ENCODE measurements around the gene LRCH3.

LRCH3 gene

GRCh38 chr3:197833930-197834715 is 43.1 kb downstream of the LRCH3 start:
- no peak for TF ChIP-seq CTCF (IDR thresholded peaks at IDR 0.05; ENCODE audit: insufficient read depth, missing control alignments)
- FAIRE-seq, result no peak
- DNase-seq (ENCODE audit: insufficient read length, low spot score), result no peak

GRCh38 chr3:197835509-197835908 is 44.5 kb downstream of the LRCH3 start:
- no peak for TF ChIP-seq CTCF (IDR thresholded peaks at IDR 0.05; ENCODE audit: insufficient read depth, missing control alignments)

GRCh38 chr3:197836244-197836643 is 45.2 kb downstream of the LRCH3 start:
- FAIRE-seq, result no peak
- DNase-seq (ENCODE audit: insufficient read length, low spot score), result no peak
- no peak for TF ChIP-seq CTCF (IDR thresholded peaks at IDR 0.05; ENCODE audit: insufficient read depth, missing control alignments)

More at GRCh38 chr3:197835509-197835908, 44.5 kb downstream of the LRCH3 start:
- FAIRE-seq, result no peak
- no peak for DNase-seq (ENCODE audit: insufficient read length, low spot score)

- no peak for TF ChIP-seq CTCF (IDR thresholded peaks at IDR 0.05; ENCODE audit: insufficient read depth, missing control alignments)
- FAIRE-seq (no peak), DNase-seq (ENCODE audit: insufficient read length, low spot score) (no peak)
These were observed 46.2 kb downstream of the LRCH3 start for GRCh38 chr3:197837282-197837681.

- DNase-seq (ENCODE audit: insufficient read length, low spot score) (no peak), FAIRE-seq (no peak)
- no peak for TF ChIP-seq CTCF (IDR thresholded peaks at IDR 0.05; ENCODE audit: insufficient read depth, missing control alignments)
These were observed 50.7 kb downstream of the LRCH3 start for GRCh38 chr3:197841789-197842188.

- TF ChIP-seq CTCF (IDR thresholded peaks at IDR 0.05; ENCODE audit: insufficient read depth, missing control alignments), result no peak
- no peak for FAIRE-seq
These were observed 55.4 kb downstream of the LRCH3 start for GRCh38 chr3:197846491-197846890.

GRCh38 chr3:197847866-197848401 is 56.9 kb downstream of the LRCH3 start:
- DNase-seq (ENCODE audit: insufficient read length, low spot score) (no peak), FAIRE-seq (no peak)
- TF ChIP-seq CTCF (IDR thresholded peaks at IDR 0.05; ENCODE audit: insufficient read depth, missing control alignments), result no peak

More at GRCh38 chr3:197846491-197846890, 55.4 kb downstream of the LRCH3 start:
- DNase-seq (ENCODE audit: insufficient read length, low spot score), result no peak
